ENCODE results near the gene PHF14. TPM values are rescaled to one million over a fixed set of nuclear protein-coding genes. Genes with fewer than 3 reads are reported as not detected.

Gene PHF14
- total RNA-seq, 1 experiment from 2014 or later = 42.3 TPM

DNA sequence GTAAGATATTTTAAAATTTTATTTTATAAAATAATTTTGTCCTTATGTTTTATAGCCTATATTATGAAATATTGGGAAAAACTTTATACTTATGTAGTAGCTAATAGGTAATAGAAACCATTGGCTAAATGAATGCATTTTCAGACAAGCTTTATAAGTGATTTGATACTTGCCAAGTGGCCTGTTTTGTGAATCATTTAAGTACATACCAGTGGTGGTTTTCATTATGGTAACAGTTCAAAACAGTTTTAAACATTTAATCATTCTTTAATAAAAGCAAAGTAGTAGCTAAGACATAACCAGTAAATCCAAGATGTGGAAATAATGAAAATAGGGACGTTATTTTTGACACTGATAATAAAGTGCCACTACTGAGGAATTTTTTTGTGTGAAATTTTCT is 182.2 kb downstream of the PHF14 start:
- no peak for DNase-seq (ENCODE audit: low spot score)
- in situ Hi-C loops (cut with HindIII; ENCODE audit: low sequenced_read_pairs) = no loop called here

DNA sequence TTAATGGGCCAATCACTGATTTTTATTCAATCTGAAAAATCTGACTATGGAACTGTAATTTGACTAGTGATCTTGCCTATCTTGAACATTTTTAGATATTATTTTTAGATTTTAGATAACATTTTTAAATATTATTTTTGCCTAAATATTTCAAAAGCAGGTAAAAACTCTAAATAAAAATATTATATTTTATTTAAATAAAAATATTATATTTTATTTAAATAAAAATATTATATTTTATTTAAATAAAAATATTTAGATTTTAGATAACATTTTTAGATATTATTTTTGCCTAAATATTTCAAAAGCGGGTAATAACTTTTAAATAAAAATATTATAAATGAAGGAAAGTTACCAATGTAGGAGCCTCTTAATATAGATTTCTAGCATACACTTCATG is 187.8 kb downstream of the PHF14 start:
- DNase-seq (ENCODE audit: low spot score) = no peak
- in situ Hi-C loops (cut with HindIII; ENCODE audit: low sequenced_read_pairs) = no loop called here

DNA sequence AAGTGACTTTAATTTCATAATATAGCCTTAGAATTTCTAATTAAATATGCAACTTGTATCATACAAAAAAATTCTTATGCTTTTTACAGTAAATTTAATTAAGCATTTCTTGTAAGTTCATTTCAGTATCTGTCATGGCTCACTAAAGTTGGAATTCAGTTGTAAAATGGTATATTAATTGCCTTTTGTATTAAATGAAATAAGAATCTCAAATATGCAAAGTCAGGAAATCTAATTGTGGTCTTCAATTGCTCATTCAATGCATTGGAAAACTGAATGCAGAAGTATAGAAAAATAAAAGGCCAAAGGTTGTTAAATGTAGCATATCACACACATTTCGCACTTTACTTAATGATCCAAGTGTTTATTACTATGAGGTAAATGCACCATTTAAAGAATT is 189.5 kb downstream of the PHF14 start:
- in situ Hi-C loops (cut with HindIII; ENCODE audit: low sequenced_read_pairs) = no loop called here
- no peak for DNase-seq (ENCODE audit: low spot score)

DNA sequence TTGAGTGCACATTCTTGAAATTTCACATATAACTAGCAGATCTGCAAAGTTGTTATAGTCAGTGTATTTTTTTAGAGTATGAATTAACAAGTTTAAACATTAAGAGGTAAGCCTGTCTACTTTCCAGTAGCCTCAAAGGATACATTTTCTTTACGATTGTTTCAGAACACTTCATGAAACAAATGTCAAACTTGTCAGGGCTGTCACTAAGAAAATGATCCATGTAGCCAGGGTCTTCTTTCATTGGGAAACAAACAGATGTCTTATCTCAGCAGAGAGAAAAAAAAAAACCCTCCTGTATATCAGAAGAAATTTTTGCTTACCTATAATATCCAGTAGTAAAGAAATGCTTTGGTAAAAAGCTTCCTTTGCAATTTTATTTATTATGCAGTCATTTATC is 192.4 kb downstream of the PHF14 start:
- in situ Hi-C loops (cut with HindIII; ENCODE audit: low sequenced_read_pairs) = no loop called here
- no peak for DNase-seq (ENCODE audit: low spot score)

DNA sequence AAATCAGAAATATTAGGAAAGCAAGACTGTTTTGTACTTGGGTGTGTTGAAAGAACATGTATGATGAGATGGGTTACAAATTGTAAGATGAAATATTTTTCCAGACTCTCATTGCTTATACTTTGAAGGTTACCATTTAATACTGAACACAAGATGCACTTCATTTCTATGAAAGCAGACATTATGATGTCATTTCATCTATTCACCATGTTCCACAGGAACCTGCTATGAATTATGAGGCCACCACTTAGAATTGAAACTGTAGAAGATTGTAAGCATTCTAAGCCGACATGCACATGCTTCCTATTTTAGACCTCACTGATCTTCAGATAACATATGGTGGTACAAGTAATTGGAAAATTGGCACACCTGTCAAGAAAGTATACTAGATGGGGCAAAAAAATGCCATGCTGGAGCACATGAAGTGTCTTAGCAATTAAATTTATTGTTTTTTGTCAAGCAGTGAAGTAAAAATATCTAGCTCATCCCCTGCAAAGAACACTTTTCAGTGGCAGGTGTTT is 195.0 kb downstream of the PHF14 start:
- peak; percentile 59 for DNase-seq (ENCODE audit: low spot score)
- in situ Hi-C loops (cut with HindIII; ENCODE audit: low sequenced_read_pairs) = no loop called here

DNA sequence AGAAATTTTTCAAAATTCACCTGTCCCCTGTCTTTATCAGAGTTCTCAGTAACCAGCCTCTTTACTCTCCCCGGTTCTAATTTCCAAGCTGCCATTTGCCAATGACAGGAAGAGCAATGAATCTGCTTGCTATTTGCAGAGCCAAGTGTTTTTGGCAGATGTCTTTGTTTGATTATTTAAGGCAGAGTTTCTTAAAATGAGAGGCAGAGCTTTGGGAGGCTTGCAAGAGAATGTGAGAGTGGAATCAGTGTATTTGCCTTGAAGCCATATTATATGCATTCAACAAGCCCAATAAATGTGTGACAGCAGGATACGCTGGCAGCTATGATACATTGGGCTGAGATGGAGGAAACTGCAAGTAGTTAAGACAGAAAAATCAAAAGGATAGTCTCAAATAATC is 196.5 kb downstream of the PHF14 start:
- in situ Hi-C loops (cut with HindIII; ENCODE audit: low sequenced_read_pairs) = no loop called here
- peak; percentile 87 for DNase-seq (ENCODE audit: low spot score)

DNA sequence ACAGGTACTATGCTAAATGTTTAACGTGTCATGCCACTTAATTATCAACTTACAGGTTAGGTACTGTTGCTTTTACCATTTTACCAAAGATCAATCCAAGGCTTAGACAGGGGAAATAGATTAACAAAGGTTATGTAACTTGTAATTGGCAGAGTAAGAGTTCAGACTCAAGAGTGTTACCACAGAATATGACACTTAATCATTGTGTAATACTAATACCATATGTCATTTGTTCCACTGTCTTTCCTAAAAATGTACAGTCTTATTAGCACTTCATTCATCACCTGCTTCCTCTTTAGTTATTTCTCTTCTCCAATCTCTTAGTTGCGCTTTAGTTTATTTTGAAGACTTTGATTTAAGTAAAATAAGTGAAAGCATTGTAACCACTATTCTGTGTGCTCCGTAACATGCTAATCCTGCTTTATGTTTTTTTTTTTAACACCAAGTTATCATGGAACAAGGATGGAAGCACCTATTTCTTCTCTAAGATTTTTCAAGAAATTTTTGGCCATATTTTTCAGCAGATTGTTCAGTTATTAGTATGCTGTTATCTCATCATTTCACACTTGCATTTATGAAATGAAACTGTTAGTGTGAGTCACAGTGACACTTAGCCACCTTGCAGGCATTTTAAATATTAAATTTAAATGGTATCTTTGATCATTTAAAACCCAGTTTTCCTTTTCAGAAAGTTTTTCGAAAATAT is 197.3 kb downstream of the PHF14 start:
- in situ Hi-C loops (cut with HindIII; ENCODE audit: low sequenced_read_pairs) = no loop called here
- peak; percentile 38 for DNase-seq (ENCODE audit: low spot score)

DNA sequence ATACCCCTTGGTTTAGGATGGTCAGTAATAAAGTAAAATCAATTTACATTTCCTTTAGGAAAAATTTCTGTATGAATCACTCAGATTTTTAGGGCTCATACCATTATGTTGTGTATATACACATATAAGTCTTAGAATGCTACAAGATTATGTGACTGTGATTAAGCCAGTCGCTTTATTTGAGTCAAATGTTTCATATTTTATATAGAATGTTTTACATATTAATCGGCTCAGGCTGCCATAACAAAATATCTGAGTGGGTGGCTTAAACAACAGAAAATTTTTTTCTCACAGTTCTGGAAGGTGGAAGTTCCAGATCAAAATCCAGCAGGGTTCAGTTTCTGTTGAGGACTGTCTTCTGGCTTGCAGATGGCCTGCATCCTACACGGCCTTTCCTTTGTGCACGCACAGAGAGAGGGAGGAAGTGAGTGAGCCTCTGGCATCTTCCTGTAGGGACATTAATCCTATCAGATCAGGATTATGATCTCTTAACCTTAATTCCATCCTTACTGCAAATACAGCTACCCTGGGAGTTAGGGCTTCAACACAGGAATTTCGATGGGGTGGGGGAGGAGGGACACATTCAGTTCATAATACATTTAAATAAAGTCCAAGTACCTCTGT is 198.0 kb downstream of the PHF14 start:
- in situ Hi-C loops (cut with HindIII; ENCODE audit: low sequenced_read_pairs) = no loop called here
- DNase-seq (ENCODE audit: low spot score) = peak; percentile 34

DNA sequence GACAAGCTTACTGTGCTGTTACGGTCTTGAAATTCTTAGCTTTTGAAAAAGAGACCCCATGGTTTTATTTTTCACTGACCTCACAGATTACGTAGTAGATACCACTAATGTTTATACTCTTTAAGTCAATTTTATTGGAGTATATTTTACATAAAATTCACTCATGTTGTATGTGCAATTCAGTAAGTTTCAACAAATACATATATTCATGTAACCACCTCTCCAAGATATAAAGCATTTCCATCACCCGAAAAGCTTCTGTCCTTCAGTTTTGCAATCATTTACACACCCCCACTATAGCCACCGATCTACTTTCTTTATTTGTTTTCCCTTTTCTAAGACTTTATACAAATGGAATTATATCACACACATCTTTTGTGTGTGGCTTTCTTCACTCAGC is 199.2 kb downstream of the PHF14 start:
- no peak for DNase-seq (ENCODE audit: low spot score)

DNA sequence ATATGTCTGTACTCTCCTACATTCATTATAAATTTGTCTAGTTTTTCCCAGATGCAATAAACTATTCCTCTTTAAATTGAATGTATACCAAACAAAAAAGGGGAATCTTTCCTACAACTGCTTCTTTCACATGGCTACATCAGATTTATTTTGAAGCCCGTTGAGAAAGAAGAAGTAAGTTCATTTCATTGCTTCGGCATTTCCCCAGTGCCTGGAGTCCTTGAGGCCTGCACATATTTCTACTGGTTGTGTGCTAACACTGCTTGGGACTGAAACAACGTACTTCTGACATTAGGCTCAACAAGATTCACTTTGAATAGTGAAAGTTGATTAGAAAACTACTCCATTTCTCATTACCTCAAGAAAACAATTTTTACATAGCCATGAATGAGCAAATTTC is 201.7 kb downstream of the PHF14 start:
- DNase-seq (ENCODE audit: low spot score) = no peak

More for the DNA sequence above, 199.2 kb downstream of the PHF14 start:
- in situ Hi-C loops (cut with HindIII; ENCODE audit: low sequenced_read_pairs) = no loop called here

DNA sequence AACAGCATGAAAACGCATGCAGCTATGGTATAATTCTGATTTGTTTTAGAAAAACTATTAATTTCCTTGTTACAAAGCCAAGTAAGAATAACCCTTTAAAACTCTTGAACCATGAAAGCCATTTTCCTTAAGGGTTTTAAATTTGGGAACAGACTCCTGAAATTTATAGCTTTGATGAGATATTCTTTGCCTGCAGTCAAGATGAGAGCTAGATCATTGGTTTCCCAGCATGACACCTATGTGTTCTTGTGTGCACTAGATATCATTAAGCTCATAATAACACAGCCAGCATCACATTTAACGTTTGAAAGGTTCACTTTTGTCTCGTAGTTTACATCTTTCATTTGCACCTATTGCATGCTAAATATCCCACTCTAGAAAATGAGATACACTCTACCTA is 202.2 kb downstream of the PHF14 start:
- no peak for DNase-seq (ENCODE audit: low spot score)
- in situ Hi-C loops (cut with HindIII; ENCODE audit: low sequenced_read_pairs) = no loop called here

More for the DNA sequence above, 201.7 kb downstream of the PHF14 start:
- in situ Hi-C loops (cut with HindIII; ENCODE audit: low sequenced_read_pairs) = no loop called here

DNA sequence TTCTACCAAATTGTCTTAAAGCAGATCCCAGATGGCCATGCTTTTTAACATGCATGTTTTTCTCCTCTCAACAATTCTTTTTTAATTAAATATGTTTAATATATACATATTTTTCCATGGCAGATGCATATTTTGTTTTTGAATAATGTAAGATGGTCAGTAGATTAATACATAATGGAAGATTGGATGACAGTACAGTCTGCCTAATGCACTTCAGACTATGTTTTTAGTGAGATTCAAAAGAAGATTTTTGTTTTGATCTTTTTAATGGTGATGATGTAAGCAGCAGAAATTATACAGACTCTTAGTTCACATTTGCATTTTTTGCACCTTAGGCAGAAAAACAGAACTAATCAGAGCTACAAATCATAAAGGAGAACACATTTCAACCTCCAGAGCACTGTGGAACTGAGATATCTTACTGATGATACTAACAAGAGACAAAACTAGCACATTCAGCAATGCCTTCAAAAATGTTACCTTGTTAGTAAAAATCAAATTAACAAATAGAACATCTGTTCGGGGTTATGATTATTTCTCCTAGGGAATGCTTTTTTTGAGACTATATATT is 203.4 kb downstream of the PHF14 start:
- in situ Hi-C loops (cut with HindIII; ENCODE audit: low sequenced_read_pairs) = no loop called here
- no peak for DNase-seq (ENCODE audit: low spot score)

DNA sequence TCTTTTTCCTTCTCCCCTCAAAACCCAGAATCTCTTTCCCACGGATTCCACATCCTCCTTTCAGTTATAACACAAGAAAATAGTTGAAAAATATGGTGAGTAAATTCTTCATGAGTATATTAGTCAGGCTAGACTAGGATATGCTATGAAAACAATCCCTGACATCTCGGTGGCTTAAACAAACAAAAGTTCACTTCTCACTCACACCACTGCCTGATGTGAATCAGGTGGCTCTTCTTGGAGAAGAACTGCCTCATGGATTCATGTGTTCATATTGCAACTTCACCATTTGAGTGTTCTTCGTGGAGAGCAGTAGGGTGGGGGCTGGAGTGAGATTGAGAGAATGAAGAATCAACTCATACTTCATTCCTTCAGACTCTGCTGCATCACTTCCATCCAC is 204.1 kb downstream of the PHF14 start:
- no peak for DNase-seq (ENCODE audit: low spot score)
- in situ Hi-C loops (cut with HindIII; ENCODE audit: low sequenced_read_pairs) = no loop called here

DNA sequence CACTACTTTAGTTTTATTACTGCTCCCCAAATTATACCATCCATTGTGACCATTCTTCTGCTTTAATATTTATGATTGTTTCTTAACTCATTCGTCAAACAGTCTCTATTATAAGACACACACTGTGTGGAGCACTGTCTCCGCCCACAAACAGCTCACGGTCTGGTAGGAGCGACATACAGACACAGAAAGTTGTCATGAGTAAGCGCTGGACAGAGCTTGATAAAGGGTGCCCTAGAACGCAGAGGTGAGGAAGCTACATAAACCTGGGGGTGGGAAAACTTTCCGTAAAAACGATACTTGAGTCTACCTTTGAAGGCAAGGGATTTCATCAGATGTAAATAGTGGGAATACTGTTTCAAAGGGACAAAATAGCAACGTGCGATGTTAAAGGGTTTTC is 207.9 kb downstream of the PHF14 start:
- DNase-seq (ENCODE audit: low spot score) = no peak
- in situ Hi-C loops (cut with HindIII; ENCODE audit: low sequenced_read_pairs) = no loop called here

DNA sequence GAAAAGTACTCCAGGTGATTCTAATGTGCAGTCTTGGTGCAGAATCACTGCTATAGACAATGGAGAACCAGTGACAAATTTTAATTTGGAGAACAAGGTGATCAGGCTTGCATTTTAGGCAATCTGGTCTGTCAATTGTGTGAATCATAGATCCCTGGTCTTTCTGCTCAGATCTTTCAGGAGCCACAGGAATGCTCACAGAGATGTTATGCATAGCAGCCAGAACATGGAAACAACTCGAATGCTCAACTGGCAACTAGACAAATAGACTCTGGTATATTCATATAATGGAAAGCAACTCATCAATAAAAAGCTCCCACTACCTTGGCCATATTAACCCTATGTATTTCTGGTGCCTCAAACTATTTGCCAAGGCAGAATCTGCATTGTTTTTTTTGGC is 209.1 kb downstream of the PHF14 start:
- no peak for DNase-seq (ENCODE audit: low spot score)
- in situ Hi-C loops (cut with HindIII; ENCODE audit: low sequenced_read_pairs) = no loop called here

DNA sequence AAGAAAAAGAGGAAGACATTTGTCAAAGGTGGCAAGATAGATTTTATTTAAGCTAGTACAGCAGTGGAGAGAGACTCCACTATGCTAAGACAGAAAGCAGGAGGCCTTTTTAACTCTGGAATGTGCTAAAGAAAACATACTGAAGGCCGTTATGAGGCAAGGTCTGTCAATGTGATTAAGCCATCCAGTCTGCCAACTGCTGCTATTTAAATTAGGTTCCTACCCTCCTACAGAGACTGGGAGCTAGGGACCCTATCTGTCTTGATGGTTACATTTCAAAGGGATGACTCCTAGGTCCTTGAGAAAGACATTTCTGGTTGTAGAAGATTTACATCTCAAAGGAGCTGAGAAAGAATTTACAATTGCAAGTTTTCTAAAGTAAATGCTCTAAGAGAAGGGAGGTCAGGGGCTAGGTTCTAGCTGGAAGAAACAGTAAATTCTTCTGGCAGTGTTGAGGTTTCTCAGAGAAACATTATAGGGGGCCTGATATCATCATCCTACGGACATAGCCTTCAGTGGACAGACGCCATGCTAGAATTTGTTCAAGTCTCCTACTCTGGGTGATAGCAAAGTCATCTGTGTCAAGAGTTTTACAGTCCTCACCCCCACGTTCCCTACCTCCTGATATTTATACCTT is 211.6 kb downstream of the PHF14 start:
- in situ Hi-C loops (cut with HindIII; ENCODE audit: low sequenced_read_pairs) = no loop called here
- no peak for DNase-seq (ENCODE audit: low spot score)

DNA sequence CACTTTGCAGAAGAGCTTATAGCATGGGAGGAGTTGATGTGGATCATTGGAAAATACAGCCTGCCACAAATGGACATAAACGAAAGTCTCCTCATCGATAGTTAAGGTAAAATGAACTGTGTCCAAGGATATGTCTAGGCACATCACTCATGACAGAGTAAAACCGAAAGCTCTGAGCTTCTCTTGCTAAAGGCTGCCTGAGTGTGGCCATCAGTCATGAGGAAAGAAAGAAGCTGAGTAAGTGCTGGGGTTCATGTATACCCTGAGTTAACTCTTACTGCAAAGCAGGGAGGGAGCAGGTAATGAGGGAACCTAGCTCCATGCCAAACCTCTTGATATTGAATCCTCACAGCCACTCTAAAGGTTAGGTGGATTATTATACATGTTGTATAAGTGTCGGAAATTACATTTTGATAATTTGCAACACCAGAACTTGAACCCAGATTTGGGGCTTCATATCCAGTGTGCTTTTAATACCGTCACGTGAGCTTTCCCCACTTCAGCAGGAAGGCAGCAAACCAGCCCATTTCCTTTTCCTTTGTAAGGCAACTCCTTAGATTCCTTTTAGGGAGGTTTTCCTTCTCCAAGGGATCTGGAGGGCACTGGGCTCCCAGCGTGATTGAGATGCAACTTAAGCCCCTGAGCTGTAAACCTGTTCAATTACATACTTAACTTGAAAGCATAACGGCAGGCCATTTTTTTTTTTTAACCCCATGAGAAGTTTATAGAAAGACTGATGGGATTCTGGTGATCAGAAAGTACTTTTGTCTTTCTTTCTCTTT is 215.0 kb downstream of the PHF14 start:
- in situ Hi-C loops (cut with HindIII; ENCODE audit: low sequenced_read_pairs) = no loop called here
- no peak for DNase-seq (ENCODE audit: low spot score)

DNA sequence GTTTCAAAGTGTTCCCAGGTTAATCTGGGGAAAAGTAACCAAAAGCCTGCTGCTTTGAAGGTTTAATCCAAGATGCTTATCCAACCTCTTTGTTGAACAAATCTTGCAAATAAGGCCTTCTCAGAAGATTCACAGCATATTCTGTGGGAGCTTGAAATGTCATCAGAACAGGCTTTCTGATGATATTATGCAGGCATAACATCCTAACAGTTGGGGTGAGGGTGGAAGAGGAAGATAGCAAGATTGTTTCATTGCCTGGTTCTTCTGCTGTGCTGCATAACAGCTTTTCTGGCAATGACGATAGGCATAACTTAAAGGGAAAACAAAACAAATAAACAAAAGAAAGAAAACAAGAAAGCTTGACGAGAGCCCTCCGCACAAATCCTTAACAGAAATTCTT is 217.4 kb downstream of the PHF14 start:
- DNase-seq (ENCODE audit: low spot score) = no peak
- in situ Hi-C loops (cut with HindIII; ENCODE audit: low sequenced_read_pairs) = no loop called here

DNA sequence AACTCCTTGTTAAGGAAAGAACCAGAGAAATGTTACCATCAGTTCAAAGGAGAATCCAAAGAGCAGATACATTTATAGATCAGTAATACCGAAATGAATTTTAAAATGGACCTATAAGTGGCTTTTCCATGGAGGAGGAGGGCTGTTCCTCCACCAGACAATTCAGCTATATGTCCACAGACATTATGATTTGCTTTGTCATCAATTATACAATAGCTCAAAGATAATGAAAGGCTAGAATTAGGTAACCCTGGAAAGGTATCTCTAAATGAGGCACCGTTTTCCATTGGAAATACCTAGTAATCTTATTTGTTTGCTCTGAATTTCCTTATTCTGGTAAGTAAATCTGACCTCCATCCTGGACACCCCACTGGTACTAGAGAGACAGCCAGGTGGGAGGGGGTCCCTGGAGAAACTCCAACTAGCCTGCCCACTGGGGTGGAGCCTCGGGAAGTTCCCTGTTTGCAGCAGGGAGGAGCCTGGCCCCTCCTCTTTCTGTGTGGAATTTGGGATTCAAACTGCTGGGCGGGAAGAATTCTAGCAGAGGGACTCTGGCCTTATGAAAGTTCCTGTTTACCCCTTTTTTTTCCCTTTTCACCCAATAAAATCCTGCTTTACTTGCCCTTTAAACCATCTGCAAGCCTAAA is 218.0 kb downstream of the PHF14 start:
- in situ Hi-C loops (cut with HindIII; ENCODE audit: low sequenced_read_pairs) = no loop called here
- no peak for DNase-seq (ENCODE audit: low spot score)
